Measurements from ENCODE around the gene IAH1. TPM values are rescaled to one million over a fixed set of nuclear protein-coding genes. Genes with fewer than 3 reads are reported as not detected.

Gene IAH1
- total RNA-seq, 4 donors from 2014 or later, result 11.5 to 35.7 (median 27.7) TPM

GRCh38 chr2:9488583-9489547, 14.5 kb downstream of the IAH1 start:
- H3K4me3 ChIP-seq (ENCODE audit: low read depth, poor library complexity, severe bottlenecking), result no peak overlapping the region
- WGBS, 2 donors, result 100% methylated on average over 1 of the region's 1 CpG
- no peak for DNase-seq (ENCODE audit: low spot score in 2 of 2)
- no peak for TF ChIP-seq CTCF (IDR thresholded peaks at IDR 0.05)
- TF ChIP-seq POLR2A (IDR thresholded peaks at IDR 0.05), result no peak
- intact Hi-C loops (cut with DNase I; ENCODE audit: low total_unique reads), result no loop called here

GRCh38 chr2:9490789-9491188, 16.4 kb downstream of the IAH1 start:
- no peak overlapping the region for H3K4me3 ChIP-seq (ENCODE audit: low read depth, poor library complexity, severe bottlenecking)
- TF ChIP-seq POLR2A (IDR thresholded peaks at IDR 0.05) (no peak), CTCF (IDR thresholded peaks at IDR 0.05) (no peak)
- DNase-seq (ENCODE audit: low spot score in 2 of 2), result no peak
- intact Hi-C loops (cut with DNase I; ENCODE audit: low total_unique reads), result no loop called here
- 83 to 93% methylated on average over 2 of the region's 2 CpGs for WGBS, 2 donors

DNA sequence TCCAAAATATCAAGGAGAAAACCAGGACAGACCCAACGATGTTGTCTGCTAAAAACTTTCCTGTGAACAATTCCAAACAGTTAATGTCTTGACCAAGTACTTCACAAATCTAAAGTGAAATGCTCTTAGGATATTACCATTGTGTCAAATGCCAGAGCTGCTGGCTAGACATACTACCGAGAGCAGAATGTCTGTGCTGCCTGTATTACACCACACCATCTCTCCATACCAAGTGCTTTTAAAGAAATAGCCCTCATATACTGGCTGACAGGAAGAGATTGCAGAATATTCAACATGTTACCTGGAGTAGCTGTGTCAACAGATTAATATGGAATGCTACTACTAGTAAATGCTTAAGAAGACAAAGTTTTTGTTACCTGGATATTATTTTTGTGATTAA, 18.6 kb downstream of the IAH1 start:
- TF ChIP-seq CTCF (IDR thresholded peaks at IDR 0.05) (no peak), POLR2A (IDR thresholded peaks at IDR 0.05) (no peak)
- 58 to 62% methylated on average over 2 of the region's 2 CpGs for WGBS, 2 donors
- H3K4me3 ChIP-seq (ENCODE audit: low read depth, poor library complexity, severe bottlenecking), result no peak overlapping the region
- intact Hi-C loops (cut with DNase I; ENCODE audit: low total_unique reads), result no loop called here
- DNase-seq (ENCODE audit: low spot score in 2 of 2), result no peak

DNA sequence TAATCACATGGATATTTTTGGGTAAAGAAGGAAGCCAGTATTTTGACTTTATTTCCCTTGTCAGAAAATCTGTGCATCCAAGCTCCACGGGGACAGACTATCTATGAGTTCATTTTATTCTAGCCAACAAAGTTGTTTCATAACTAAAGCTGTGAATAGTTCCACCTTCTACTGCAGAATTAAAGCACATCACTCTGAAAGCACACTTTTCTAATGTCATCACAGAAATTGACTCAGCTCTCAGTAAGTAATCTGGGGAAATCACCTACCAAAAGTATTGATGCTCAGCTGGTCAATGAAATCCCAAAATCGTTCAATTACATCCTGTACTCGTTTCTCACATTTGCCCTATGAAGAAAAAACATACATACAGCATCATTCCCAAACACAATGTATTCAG, 19.1 kb downstream of the IAH1 start:
- DNase-seq (ENCODE audit: low spot score in 2 of 2), result no peak
- WGBS, 2 donors, result 84 to 85% methylated on average over 3 of the region's 3 CpGs
- intact Hi-C loops (cut with DNase I; ENCODE audit: low total_unique reads), result no loop called here
- TF ChIP-seq POLR2A (IDR thresholded peaks at IDR 0.05) (no peak), CTCF (IDR thresholded peaks at IDR 0.05) (no peak)
- H3K4me3 ChIP-seq (ENCODE audit: low read depth, poor library complexity, severe bottlenecking), result no peak overlapping the region

GRCh38 chr2:9494081-9494480, 19.7 kb downstream of the IAH1 start:
- intact Hi-C loops (cut with DNase I; ENCODE audit: low total_unique reads), result no loop called here
- TF ChIP-seq POLR2A (IDR thresholded peaks at IDR 0.05) (no peak), CTCF (IDR thresholded peaks at IDR 0.05) (no peak)
- 94% methylated on average over 1 of the region's 1 CpG for WGBS, 2 donors
- DNase-seq (ENCODE audit: low spot score in 2 of 2), result peak in 1 of 2 donors; percentile 9
- H3K4me3 ChIP-seq (ENCODE audit: low read depth, poor library complexity, severe bottlenecking), result no peak overlapping the region
